Caco-2 (cell line): ENCODE results near the gene CHST12. TPM values are rescaled to one million over a fixed set of nuclear protein-coding genes. Genes with fewer than 3 reads are reported as not detected.

Experiments
- BruUV-seq: library from RNA; stranded (reverse); fragments of 400-500 nt; replicated peaks from 2 replicates; lab custom pipeline; 2021; lab: Mats Ljungman, UMichigan
- CTCF ChIA-PET: fragments of 300-600 bp; sonication (Branson Sonifier 250); formaldehyde crosslinking; loops from one replicate; lab custom pipeline; 2022; ENCODE audit warnings: antibody characterized with exemption; lab: Charles Lee
- POLR2A ChIA-PET: fragments of 300-600 bp; sonication (Branson Sonifier 250); formaldehyde crosslinking; loops from one replicate; lab custom pipeline; 2022; ENCODE audit warnings: antibody characterized with exemption; lab: Charles Lee
- DNase-seq, 2 experiments: peaks; one replicate each; pipeline versions ENCODE4 v3.0.0 to v3.0.0-alpha.2; 2020 to 2022
- H3K27me3 ChIP-seq: replicated peaks from 2 replicates; pipeline ENCODE4 v1.6.0; 2011; ENCODE audit warnings: low read length; ENCODE audit not compliant: control insufficient read depth, insufficient read depth
- H3K36me3 ChIP-seq: 2 replicates; pipeline ENCODE4 v1.5.1; 2011; ENCODE audit warnings: low read length; ENCODE audit not compliant: control insufficient read depth, insufficient read depth
- H3K4me1 ChIP-seq: fragments of 250-450 bp; sonication (Bioruptor Pico); 2 replicates; pipeline ENCODE4 v1.5.1; 2020; ENCODE audit warnings: mild to moderate bottlenecking
- H3K4me3 ChIP-seq: 2 replicates; pipeline ENCODE4 v1.5.1; 2011; ENCODE audit warnings: low read depth, mild to moderate bottlenecking, control low read depth, low read length
- H3K9me3 ChIP-seq: fragments of 250-450 bp; sonication (Bioruptor Pico); 2 replicates; pipeline ENCODE4 v1.5.1; 2020; ENCODE audit warnings: mild to moderate bottlenecking, moderate library complexity
- H3K27ac Mint-ChIP-seq: one replicate; pipeline ENCODE4 v1.8.0; 2022; ENCODE audit warnings: mixed read lengths; ENCODE audit not compliant: unreplicated experiment
- H3K27me3 Mint-ChIP-seq: one replicate; pipeline ENCODE4 v1.8.0; 2022; ENCODE audit warnings: mixed read lengths; ENCODE audit not compliant: insufficient read depth, unreplicated experiment
- H3K36me3 Mint-ChIP-seq: one replicate; pipeline ENCODE4 v1.8.0; 2022; ENCODE audit warnings: mild to moderate bottlenecking, mixed read lengths; ENCODE audit not compliant: insufficient read depth, unreplicated experiment
- H3K4me1 Mint-ChIP-seq: one replicate; pipeline ENCODE4 v1.8.0; 2022; ENCODE audit warnings: low read depth, mixed read lengths; ENCODE audit not compliant: unreplicated experiment
- H3K4me3 Mint-ChIP-seq: one replicate; pipeline ENCODE4 v1.8.0; 2022; ENCODE audit warnings: mild to moderate bottlenecking, moderate library complexity, mixed read lengths; ENCODE audit not compliant: unreplicated experiment
- H3K9me3 Mint-ChIP-seq: one replicate; pipeline ENCODE4 v1.8.0; 2022; ENCODE audit warnings: mixed read lengths; ENCODE audit not compliant: unreplicated experiment
- intact Hi-C: fragments of 100-400 bp; cut with micrococcal nuclease; formaldehyde crosslinking; loops from one replicate; pipeline ENCODE4 v1.10.0; 2022; ENCODE audit not compliant: unreplicated experiment
- total RNA-seq: library from RNA; stranded (reverse); gene quantifications from 2 replicates; pipeline ENCODE4 v1.2.3, GENCODE V29; 2022
- TF ChIP-seq, protein P1 (sequence below), 2 experiments: fragments of 200-600 bp in 1 of 2; IDR thresholded peaks; 1 replicate in 1 of 2; 2 replicates in 1 of 2; pipeline versions ENCODE4 v1.5.1 to v1.8.0; 2011 to 2022; ENCODE audit warnings: antibody characterized with exemption in 1 of 2, control low read depth in 1 of 2, inconsistent platforms in 1 of 2, low read depth in 1 of 2, low read length in 1 of 2, mild to moderate bottlenecking in 1 of 2, moderate library complexity in 1 of 2; ENCODE audit not compliant: insufficient read depth in 1 of 2, severe bottlenecking in 1 of 2, unreplicated experiment in 1 of 2

The CHST12 gene
- total RNA-seq, 1 experiment from 2014 or later: 28.0 TPM

DNA sequence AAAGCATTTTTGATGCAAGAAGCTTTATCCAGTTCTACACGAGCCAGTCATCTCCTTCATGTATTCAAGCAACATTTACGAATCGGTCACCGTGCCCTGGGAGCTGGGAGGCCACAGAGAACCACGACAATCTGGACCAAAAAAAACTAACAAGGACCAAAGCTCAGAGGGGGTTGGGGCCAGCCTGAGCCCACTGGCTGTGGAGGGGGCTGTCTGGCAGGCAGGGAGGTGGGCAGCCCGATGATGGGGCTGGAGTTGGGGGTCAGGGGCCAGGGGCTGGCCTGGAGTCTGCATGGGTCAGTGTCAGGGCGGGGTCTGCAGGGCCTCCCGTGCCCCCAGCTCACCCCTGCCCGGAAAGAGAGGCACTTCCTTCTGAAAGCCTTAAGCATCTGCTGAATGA, 85.3 kb downstream of the CHST12 start:
- Mint-ChIP-seq H3K27ac (no peak overlapping the region), H3K9me3 (peaks cover 17% of the 10 kb centered on the region), H3K4me1 (peaks cover 6% of the 10 kb centered on the region), H3K36me3 (no peaks in the 10 kb centered on the region), H3K27me3 (no peaks in the 10 kb centered on the region), H3K4me3 (no peak overlapping the region)
- BruUV-seq: no TSS peak
- CTCF ChIA-PET: no interaction called here
- no peak overlapping the region for H3K4me3 ChIP-seq
- no peaks in the 10 kb centered on the region for H3K9me3 ChIP-seq
- POLR2A ChIA-PET: no interaction called here
- intact Hi-C loops: no loop called here
- H3K27me3 ChIP-seq: no peaks in the 10 kb centered on the region
- TF ChIP-seq, protein P1, sequence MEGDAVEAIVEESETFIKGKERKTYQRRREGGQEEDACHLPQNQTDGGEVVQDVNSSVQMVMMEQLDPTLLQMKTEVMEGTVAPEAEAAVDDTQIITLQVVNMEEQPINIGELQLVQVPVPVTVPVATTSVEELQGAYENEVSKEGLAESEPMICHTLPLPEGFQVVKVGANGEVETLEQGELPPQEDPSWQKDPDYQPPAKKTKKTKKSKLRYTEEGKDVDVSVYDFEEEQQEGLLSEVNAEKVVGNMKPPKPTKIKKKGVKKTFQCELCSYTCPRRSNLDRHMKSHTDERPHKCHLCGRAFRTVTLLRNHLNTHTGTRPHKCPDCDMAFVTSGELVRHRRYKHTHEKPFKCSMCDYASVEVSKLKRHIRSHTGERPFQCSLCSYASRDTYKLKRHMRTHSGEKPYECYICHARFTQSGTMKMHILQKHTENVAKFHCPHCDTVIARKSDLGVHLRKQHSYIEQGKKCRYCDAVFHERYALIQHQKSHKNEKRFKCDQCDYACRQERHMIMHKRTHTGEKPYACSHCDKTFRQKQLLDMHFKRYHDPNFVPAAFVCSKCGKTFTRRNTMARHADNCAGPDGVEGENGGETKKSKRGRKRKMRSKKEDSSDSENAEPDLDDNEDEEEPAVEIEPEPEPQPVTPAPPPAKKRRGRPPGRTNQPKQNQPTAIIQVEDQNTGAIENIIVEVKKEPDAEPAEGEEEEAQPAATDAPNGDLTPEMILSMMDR (IDR thresholded peaks at IDR 0.05; ENCODE audit: insufficient read depth in 1 of 2, low read depth in 1 of 2, low read length in 1 of 2, severe bottlenecking in 1 of 2, unreplicated experiment in 1 of 2): no peak
- no peak for DNase-seq
- H3K36me3 ChIP-seq: no peaks in the 10 kb centered on the region
- no peaks in the 10 kb centered on the region for H3K4me1 ChIP-seq

DNA sequence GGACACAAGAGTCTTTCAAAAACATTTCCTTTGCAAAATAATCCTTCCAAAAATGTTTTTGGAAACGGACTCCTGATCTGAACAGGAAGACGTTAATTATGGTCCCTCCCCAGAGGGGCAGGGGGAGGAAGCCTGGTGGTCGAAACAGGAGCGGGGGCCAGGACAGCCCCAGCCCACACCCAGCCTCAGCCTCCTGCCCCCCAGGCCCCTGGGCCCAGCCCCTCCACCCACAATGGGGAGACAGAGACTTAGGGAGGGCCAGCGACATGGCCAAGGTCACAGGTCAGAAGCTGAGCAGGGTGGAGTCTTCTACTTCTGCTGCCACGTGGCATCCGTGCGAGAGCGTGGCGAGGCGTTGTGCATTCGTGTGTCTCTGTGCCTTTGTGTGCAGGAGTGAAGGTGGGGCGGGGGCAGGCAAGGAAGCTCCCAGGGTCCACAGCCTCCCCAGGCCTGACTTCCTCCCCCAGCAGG, 86.8 kb downstream of the CHST12 start:
- ChIA-PET CTCF (no interaction called here), POLR2A (no interaction called here)
- H3K27me3 Mint-ChIP-seq: no peaks in the 10 kb centered on the region

DNA sequence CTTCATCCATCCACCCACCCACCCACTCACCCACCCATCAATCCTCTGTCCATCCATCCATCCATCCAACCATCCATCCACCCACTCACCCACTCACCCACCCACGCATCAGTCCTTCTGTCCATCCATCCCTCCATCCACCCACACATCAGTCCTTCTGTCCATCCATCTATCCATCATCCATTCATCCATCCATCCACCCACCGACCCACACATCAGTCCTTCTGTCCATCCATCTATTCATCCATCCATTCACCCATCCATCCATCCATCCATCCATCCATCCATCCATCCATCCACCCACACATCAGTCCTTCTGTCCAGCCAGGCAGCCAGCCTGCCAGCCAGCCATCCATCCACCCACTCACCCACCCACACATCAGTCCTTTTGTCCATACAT, 88.6 kb downstream of the CHST12 start:
- peaks cover 17% of the 10 kb centered on the region for H3K9me3 Mint-ChIP-seq
- ChIA-PET CTCF (no interaction called here), POLR2A (no interaction called here)
- H3K27me3 ChIP-seq: no peaks in the 10 kb centered on the region
- H3K4me3 Mint-ChIP-seq: no peak overlapping the region
- no peak overlapping the region for H3K27ac Mint-ChIP-seq
- TF ChIP-seq, protein P1 (IDR thresholded peaks at IDR 0.05; ENCODE audit: insufficient read depth in 1 of 2, low read depth in 1 of 2, low read length in 1 of 2, severe bottlenecking in 1 of 2, unreplicated experiment in 1 of 2): no peak
- peaks cover 7% of the 10 kb centered on the region for H3K4me1 Mint-ChIP-seq
- H3K27me3 Mint-ChIP-seq: no peaks in the 10 kb centered on the region
- no peaks in the 10 kb centered on the region for H3K4me1 ChIP-seq
- DNase-seq: no peak
- H3K9me3 ChIP-seq: no peaks in the 10 kb centered on the region
- H3K36me3 ChIP-seq: no peaks in the 10 kb centered on the region
- intact Hi-C loops: no loop called here
- no peak overlapping the region for H3K4me3 ChIP-seq
- no TSS peak for BruUV-seq
- H3K36me3 Mint-ChIP-seq: no peaks in the 10 kb centered on the region

More for the DNA sequence above, 86.8 kb downstream of the CHST12 start:
- Histone ChIP-seq H3K4me1 (no peaks in the 10 kb centered on the region), H3K9me3 (no peaks in the 10 kb centered on the region), H3K4me3 (no peak overlapping the region), H3K27me3 (no peaks in the 10 kb centered on the region), H3K36me3 (no peaks in the 10 kb centered on the region)
- H3K36me3 Mint-ChIP-seq: no peaks in the 10 kb centered on the region
- TF ChIP-seq, protein P1 (IDR thresholded peaks at IDR 0.05; ENCODE audit: insufficient read depth in 1 of 2, low read depth in 1 of 2, low read length in 1 of 2, severe bottlenecking in 1 of 2, unreplicated experiment in 1 of 2): no peak
- no peak overlapping the region for H3K4me3 Mint-ChIP-seq
- peaks cover 7% of the 10 kb centered on the region for H3K4me1 Mint-ChIP-seq
- DNase-seq: no peak
- H3K27ac Mint-ChIP-seq: no peak overlapping the region
- peaks cover 17% of the 10 kb centered on the region for H3K9me3 Mint-ChIP-seq
- intact Hi-C loops: no loop called here
- no TSS peak for BruUV-seq
